Esophagus muscularis mucosa (tissue), 4 donors: ENCODE data around the gene CNOT6.
"Not testable (repeated sequence)": the region's sequence is repeated elsewhere in the genome, so short reads cannot be mapped to it uniquely, and the experiment has no call there.

ENCODE experiments used
- CTCF ChIP-seq, 3 experiments: fragments of 200-600 bp in 2 of 3; fragments of 450-650 bp in 1 of 3; sonication (generic) in 2 of 3; IDR thresholded peaks; one replicate each; pipeline ENCODE4 v1.5.1; 2017 to 2019; ENCODE audit warnings: antibody characterized with exemption in 3 of 3, mild to moderate bottlenecking in 2 of 3, moderate library complexity in 1 of 3
- EP300 ChIP-seq: sonication (generic); formaldehyde crosslinking; IDR thresholded peaks from one replicate; pipeline ENCODE4 v1.6.1; 2017; ENCODE audit warnings: antibody characterized with exemption
- POLR2A ChIP-seq: fragments of 450-650 bp; IDR thresholded peaks from one replicate; pipeline ENCODE4 v1.6.1; 2017; ENCODE audit warnings: antibody characterized with exemption, moderate library complexity, mild to moderate bottlenecking, low read depth
- POLR2AphosphoS5 ChIP-seq, 2 donors: sonication (generic); formaldehyde crosslinking; IDR thresholded peaks; one replicate each; pipeline ENCODE4 v1.6.1; 2017; ENCODE audit warnings: antibody characterized with exemption in 2 of 2

DNA sequence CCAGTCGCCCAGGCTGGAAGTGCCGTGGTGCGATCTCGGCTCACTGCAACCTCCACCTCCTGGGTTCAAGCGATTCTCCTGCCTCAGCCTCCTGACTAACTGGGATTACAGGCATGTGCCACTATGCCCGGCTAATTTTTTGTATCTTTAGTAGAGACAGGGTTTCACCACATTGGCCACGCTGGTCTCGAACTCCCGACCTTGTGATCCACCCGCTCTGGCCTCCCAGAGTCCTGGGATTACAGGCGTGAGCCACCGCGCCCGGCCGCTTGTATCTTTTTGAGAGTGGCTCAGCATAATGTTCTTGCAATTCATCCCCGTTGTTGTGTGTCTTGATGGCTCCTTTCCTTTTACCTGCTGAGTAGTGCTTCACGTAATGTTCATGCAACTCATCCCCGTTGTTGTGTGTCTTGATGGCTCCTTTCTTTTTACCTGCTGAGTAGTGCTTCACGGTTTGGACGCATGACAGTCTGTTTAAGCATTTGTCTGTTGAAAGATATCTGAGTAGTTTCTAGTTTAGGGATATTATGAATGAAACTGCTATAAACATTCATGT, 18.1 kb upstream of the CNOT6 start:
- TF ChIP-seq POLR2A; CTCF (IDR thresholded peaks at IDR 0.05); POLR2AphosphoS5 (IDR thresholded peaks at IDR 0.05); EP300: not testable (repeated sequence)
